A549 (cell line): ENCODE results near the gene L3MBTL4. TPM values are rescaled to one million over a fixed set of nuclear protein-coding genes. Genes with fewer than 3 reads are reported as not detected.

Source experiments
- ATAC-seq, 2 experiments: fragments of 200-7000 bp in 1 of 2; fragments of >200 bp in 1 of 2; cut with Nextera tagmentation in 1 of 2; cut with Tn5 transposase in 1 of 2; 3 replicates each; pipeline versions ENCODE4 v1.8.0 to v1.9.1; 2018 to 2020; ENCODE audit warnings: mild to moderate bottlenecking in 1 of 2, moderate library complexity in 1 of 2
- CTCF ChIA-PET: fragments of 300-600 bp; sonication (Branson Sonifier 250); formaldehyde crosslinking; extraction: SDS; loops from one replicate; lab custom pipeline; 2021; ENCODE audit warnings: antibody characterized with exemption, inconsistent platforms; lab: Yijun Ruan, JAX
- POLR2A ChIA-PET: fragments of 350-600 bp; formaldehyde crosslinking; extraction: SDS; loops from one replicate; lab custom pipeline; 2021; ENCODE audit warnings: antibody characterized with exemption, inconsistent platforms; lab: Yijun Ruan, JAX
- DNase-seq, 2 experiments: peaks; one replicate each; pipeline versions ENCODE4 v3.0.0 to v3.0.0-alpha.2; 2011 to 2016; ENCODE audit warnings: low read depth in 1 of 2, low spot score in 1 of 2
- FAIRE-seq: peaks from 2 replicates; lab custom pipeline; 2011; peaks lifted over from hg19 to GRCh38; lab: Jason Lieb, UNC
- H3K27ac ChIP-seq, 2 experiments: fragments of >200 bp; sonication (Bioruptor Twin); formaldehyde crosslinking; 3 replicates each; pipeline ENCODE4 v1.5.1; 2016 to 2017
- H3K4me1 ChIP-seq: fragments of >200 bp; sonication (Bioruptor Twin); formaldehyde crosslinking; 3 replicates; pipeline ENCODE4 v1.6.1; 2016
- H3K4me2 ChIP-seq: fragments of >200 bp; sonication (Bioruptor Twin); formaldehyde crosslinking; 3 replicates; pipeline ENCODE4 v1.6.1; 2016
- H3K4me3 ChIP-seq: fragments of >200 bp; sonication (Bioruptor Twin); formaldehyde crosslinking; 3 replicates; pipeline ENCODE4 v1.5.1; 2016
- H3K9me3 ChIP-seq: fragments of >200 bp; sonication (Bioruptor Twin); formaldehyde crosslinking; 3 replicates; pipeline ENCODE4 v1.6.1; 2016
- BHLHE40 ChIP-seq: IDR thresholded peaks from 2 replicates; pipeline ENCODE4 v1.6.1; 2012; ENCODE audit warnings: low read depth, low read length, inconsistent platforms
- CBX8 ChIP-seq: fragments of 200-600 bp; sonication (generic); IDR thresholded peaks from 2 replicates; pipeline ENCODE4 v1.6.1; 2016
- CHD2 ChIP-seq: fragments of 150-350 bp; IDR thresholded peaks from 2 replicates; pipeline ENCODE4 v1.6.1; 2014; ENCODE audit warnings: low read length; ENCODE audit not compliant: partially characterized antibody
- CHD4 ChIP-seq: fragments of 200-600 bp; sonication (generic); IDR thresholded peaks from 2 replicates; pipeline ENCODE4 v1.6.1; 2016; ENCODE audit warnings: antibody characterized with exemption, mild to moderate bottlenecking, borderline replicate concordance
- FOSL2 ChIP-seq, 2 experiments: fragments of 450-650 bp in 1 of 2; fragments of >200 bp in 1 of 2; sonication (Bioruptor Twin) in 1 of 2; formaldehyde crosslinking; IDR thresholded peaks; 2 replicates each; pipeline versions ENCODE4 v1.5.0 to v1.6.1; 2016 to 2020; ENCODE audit warnings: mild to moderate bottlenecking in 1 of 2, moderate library complexity in 1 of 2
- GATA3 ChIP-seq: IDR thresholded peaks from 2 replicates; pipeline ENCODE4 v1.6.1; 2012; ENCODE audit warnings: borderline replicate concordance
- HDAC2 ChIP-seq: fragments of 200-600 bp; sonication (generic); IDR thresholded peaks from 2 replicates; pipeline ENCODE4 v1.6.1; 2016
- HEYL ChIP-seq: fragments of 250-450 bp; sonication (Bioruptor Pico); IDR thresholded peaks from 2 replicates; pipeline ENCODE4 v1.8.0; 2021; ENCODE audit warnings: mild to moderate bottlenecking, moderate library complexity
- HOXA7 ChIP-seq: fragments of 250-450 bp; sonication (Bioruptor Pico); IDR thresholded peaks from 2 replicates; pipeline ENCODE4 v1.5.0; 2020; ENCODE audit warnings: mild to moderate bottlenecking, moderate library complexity
- HOXB13 ChIP-seq: fragments of 250-450 bp; sonication (Bioruptor Pico); IDR thresholded peaks from 2 replicates; pipeline ENCODE4 v1.5.0; 2020; ENCODE audit warnings: low read depth, mild to moderate bottlenecking, moderate library complexity
- JUN ChIP-seq, 2 experiments: fragments of >200 bp; sonication (Bioruptor Twin); formaldehyde crosslinking; IDR thresholded peaks; 2 replicates in 1 of 2; 3 replicates in 1 of 2; pipeline ENCODE4 v1.6.1; 2016 to 2017
- JUNB ChIP-seq: fragments of >200 bp; sonication (Bioruptor Twin); formaldehyde crosslinking; IDR thresholded peaks from 2 replicates; pipeline ENCODE4 v1.6.1; 2016
- KDM5A ChIP-seq: fragments of 200-600 bp; sonication (generic); IDR thresholded peaks from 2 replicates; pipeline ENCODE4 v1.6.1; 2016; ENCODE audit warnings: antibody characterized with exemption, mild to moderate bottlenecking
- MAZ ChIP-seq: fragments of 150-350 bp; IDR thresholded peaks from 2 replicates; pipeline ENCODE4 v1.6.1; 2014; ENCODE audit warnings: antibody characterized with exemption, low read depth, low read length, borderline replicate concordance
- NFE2L2 ChIP-seq: fragments of 150-350 bp; conservative IDR thresholded peaks from 2 replicates; pipeline ENCODE4 v1.6.1; 2014; ENCODE audit warnings: low read length
- NPAS2 ChIP-seq: fragments of 250-450 bp; sonication (Bioruptor Pico); IDR thresholded peaks from 2 replicates; pipeline ENCODE4 v1.8.0; 2022; ENCODE audit warnings: mild to moderate bottlenecking, moderate library complexity, borderline replicate concordance
- NR3C1 ChIP-seq: fragments of >200 bp; sonication (Bioruptor Twin); formaldehyde crosslinking; IDR thresholded peaks from 3 replicates; pipeline ENCODE4 v1.6.1; 2017
- PHF8 ChIP-seq: fragments of 200-600 bp; sonication (generic); IDR thresholded peaks from 2 replicates; pipeline ENCODE4 v1.6.1; 2016; ENCODE audit warnings: low read depth, mild to moderate bottlenecking, antibody characterized with exemption, moderate library complexity, borderline replicate concordance
- RAD21 ChIP-seq, 2 experiments: fragments of >200 bp in 1 of 2; sonication (Bioruptor Twin) in 1 of 2; formaldehyde crosslinking in 1 of 2; IDR thresholded peaks in 1 of 2; conservative IDR thresholded peaks in 1 of 2; 2 replicates in 1 of 2; 3 replicates in 1 of 2; pipeline ENCODE4 v1.6.1; 2012 to 2018; ENCODE audit warnings: inconsistent platforms in 1 of 2
- RCOR1 ChIP-seq: fragments of 150-350 bp; IDR thresholded peaks from 2 replicates; pipeline ENCODE4 v1.6.1; 2014; ENCODE audit warnings: antibody characterized with exemption, low read length, low read depth
- RFX5 ChIP-seq: fragments of 450-650 bp; IDR thresholded peaks from 2 replicates; pipeline ENCODE4 v1.7.1; 2014; ENCODE audit warnings: antibody characterized with exemption, mild to moderate bottlenecking, moderate library complexity
- RNF2 ChIP-seq: fragments of 200-600 bp; sonication (generic); IDR thresholded peaks from 2 replicates; pipeline ENCODE4 v1.6.1; 2016; ENCODE audit warnings: low read depth, mild to moderate bottlenecking, antibody characterized with exemption, moderate library complexity, borderline replicate concordance
- SREBF2 ChIP-seq: fragments of 450-650 bp; IDR thresholded peaks from 2 replicates; pipeline ENCODE4 v1.6.1; 2014; ENCODE audit warnings: mild to moderate bottlenecking, moderate library complexity
- TP53 ChIP-seq: fragments of 250-450 bp; sonication (Bioruptor Pico); IDR thresholded peaks from 2 replicates; pipeline ENCODE4 v1.5.0; 2021; ENCODE audit warnings: mild to moderate bottlenecking, moderate library complexity
- ZFP36 ChIP-seq: fragments of 450-650 bp; IDR thresholded peaks from 2 replicates; pipeline ENCODE4 v1.6.1; 2014; ENCODE audit warnings: borderline replicate concordance; ENCODE audit not compliant: partially characterized antibody
- WGBS: methylation state at CpG from one replicate; pipeline ENCODE4 v1.1.6; 2017; ENCODE audit errors: missing lambda C conversion rate; 5-methylcytosine and 5-hydroxymethylcytosine counted together
- polyA plus RNA-seq, 4 experiments: library from polyadenylated mRNA; depleted of rRNA in 3 of 4; stranded (reverse); fragments of >200 nt; fragmentation: RNase III in 1 of 4; extraction: RNeasy Plus Mini Kit Qiagen cat#74134 plus additional on column Dnase treatment in 1 of 4; gene quantifications; 2 replicates in 3 of 4; 3 replicates in 1 of 4; pipeline ENCODE4 v1.2.3, GENCODE V29; 2011 to 2017
- TF ChIP-seq, protein P1 (sequence below): fragments of 200-600 bp; sonication (generic); IDR thresholded peaks from 2 replicates; pipeline ENCODE4 v1.6.1; 2016; ENCODE audit warnings: antibody characterized with exemption, mild to moderate bottlenecking, moderate library complexity
- TF ChIP-seq, protein P2 (sequence below): fragments of 250-450 bp; sonication (Bioruptor Pico); IDR thresholded peaks from 2 replicates; pipeline ENCODE4 v1.5.0; 2021; ENCODE audit warnings: mild to moderate bottlenecking, moderate library complexity, borderline replicate concordance
- TF ChIP-seq, protein P3 (sequence below): fragments of 150-350 bp; IDR thresholded peaks from 2 replicates; pipeline ENCODE4 v1.6.1; 2014; ENCODE audit warnings: low read depth, mild to moderate bottlenecking, low read length
- TF ChIP-seq, protein P4 (sequence below): fragments of >200 bp; sonication (Bioruptor Twin); formaldehyde crosslinking; IDR thresholded peaks from 2 replicates; pipeline ENCODE4 v1.6.1; 2016

Gene L3MBTL4
- polyA plus RNA-seq, 2 of the 4 experiments (the other 2 are of a cell fraction), result 0.03 to 0.06 TPM

DNA sequence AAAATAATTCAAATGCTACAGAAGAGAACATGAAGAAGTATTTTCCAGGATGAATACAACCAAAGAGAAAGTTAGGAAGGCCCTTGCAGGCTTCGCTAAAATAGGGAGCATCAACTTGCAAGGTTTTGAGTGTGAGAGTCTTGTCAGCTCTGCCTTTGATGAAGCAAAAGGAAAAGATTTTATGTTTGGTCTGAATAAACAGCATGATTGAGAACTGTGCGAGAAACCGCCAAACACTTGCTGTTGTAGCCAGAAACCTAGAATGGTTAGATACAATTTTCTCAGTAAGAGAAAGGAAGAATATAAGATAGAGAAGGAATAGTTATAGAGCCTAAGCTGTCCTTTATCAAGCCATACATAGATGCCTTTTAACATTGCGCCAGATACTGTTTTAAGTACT is 163.6 kb downstream of the L3MBTL4 start:
- Histone ChIP-seq H3K4me3 (no peak overlapping the region), H3K27ac (no peak overlapping the region), H3K4me2 (no peak overlapping the region), H3K9me3 (no peaks in the 10 kb centered on the region), H3K4me1 (no peaks in the 10 kb centered on the region)
- ChIA-PET POLR2A (no interaction called here), CTCF (no interaction called here)
- WGBS, result 69% methylated on average over 4 of the region's 4 CpGs
- TF ChIP-seq NR3C1 (no peak), CHD2 (no peak), CHD4 (no peak)
- FAIRE-seq (no peak), ATAC-seq (no peak), DNase-seq (no peak)

DNA sequence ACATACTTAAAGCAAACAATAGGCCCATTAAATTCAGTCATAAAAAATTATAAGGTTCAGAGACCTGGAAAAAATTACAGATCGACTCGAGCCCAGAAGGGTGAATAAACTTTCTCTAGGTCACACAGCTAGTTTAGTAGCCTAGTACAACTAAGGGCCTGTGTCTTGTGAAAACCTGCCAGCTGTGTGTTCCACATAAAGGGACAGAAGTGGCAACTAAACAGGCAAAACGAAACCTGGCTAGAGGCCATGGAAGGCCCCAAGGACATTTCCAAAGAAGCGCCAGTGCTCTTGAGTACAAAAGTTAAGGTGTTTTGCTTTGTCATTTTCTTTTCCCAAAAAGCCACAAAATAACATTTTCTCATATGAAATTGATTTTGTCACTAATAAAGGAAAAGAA is 164.9 kb downstream of the L3MBTL4 start:
- Histone ChIP-seq H3K4me2 (no peak overlapping the region), H3K4me3 (no peak overlapping the region), H3K9me3 (no peaks in the 10 kb centered on the region)
- TF ChIP-seq HEYL (no peak), JUNB (no peak), KDM5A (no peak), NFE2L2 (no peak), CHD2 (no peak), SREBF2 (no peak), BHLHE40 (no peak), HDAC2 (no peak), CHD4 (no peak), FOSL2 (IDR thresholded peaks at IDR 0.05) (no peak), FOSL2 (CRISPR knock-in tag; IDR thresholded peaks at IDR 0.05) (no peak), HOXA7 (CRISPR knock-in tag) (no peak), RFX5 (no peak), HOXB13 (no peak)
- TF ChIP-seq, protein P1, sequence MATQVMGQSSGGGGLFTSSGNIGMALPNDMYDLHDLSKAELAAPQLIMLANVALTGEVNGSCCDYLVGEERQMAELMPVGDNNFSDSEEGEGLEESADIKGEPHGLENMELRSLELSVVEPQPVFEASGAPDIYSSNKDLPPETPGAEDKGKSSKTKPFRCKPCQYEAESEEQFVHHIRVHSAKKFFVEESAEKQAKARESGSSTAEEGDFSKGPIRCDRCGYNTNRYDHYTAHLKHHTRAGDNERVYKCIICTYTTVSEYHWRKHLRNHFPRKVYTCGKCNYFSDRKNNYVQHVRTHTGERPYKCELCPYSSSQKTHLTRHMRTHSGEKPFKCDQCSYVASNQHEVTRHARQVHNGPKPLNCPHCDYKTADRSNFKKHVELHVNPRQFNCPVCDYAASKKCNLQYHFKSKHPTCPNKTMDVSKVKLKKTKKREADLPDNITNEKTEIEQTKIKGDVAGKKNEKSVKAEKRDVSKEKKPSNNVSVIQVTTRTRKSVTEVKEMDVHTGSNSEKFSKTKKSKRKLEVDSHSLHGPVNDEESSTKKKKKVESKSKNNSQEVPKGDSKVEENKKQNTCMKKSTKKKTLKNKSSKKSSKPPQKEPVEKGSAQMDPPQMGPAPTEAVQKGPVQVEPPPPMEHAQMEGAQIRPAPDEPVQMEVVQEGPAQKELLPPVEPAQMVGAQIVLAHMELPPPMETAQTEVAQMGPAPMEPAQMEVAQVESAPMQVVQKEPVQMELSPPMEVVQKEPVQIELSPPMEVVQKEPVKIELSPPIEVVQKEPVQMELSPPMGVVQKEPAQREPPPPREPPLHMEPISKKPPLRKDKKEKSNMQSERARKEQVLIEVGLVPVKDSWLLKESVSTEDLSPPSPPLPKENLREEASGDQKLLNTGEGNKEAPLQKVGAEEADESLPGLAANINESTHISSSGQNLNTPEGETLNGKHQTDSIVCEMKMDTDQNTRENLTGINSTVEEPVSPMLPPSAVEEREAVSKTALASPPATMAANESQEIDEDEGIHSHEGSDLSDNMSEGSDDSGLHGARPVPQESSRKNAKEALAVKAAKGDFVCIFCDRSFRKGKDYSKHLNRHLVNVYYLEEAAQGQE, result no peak
- TF ChIP-seq, protein P2, sequence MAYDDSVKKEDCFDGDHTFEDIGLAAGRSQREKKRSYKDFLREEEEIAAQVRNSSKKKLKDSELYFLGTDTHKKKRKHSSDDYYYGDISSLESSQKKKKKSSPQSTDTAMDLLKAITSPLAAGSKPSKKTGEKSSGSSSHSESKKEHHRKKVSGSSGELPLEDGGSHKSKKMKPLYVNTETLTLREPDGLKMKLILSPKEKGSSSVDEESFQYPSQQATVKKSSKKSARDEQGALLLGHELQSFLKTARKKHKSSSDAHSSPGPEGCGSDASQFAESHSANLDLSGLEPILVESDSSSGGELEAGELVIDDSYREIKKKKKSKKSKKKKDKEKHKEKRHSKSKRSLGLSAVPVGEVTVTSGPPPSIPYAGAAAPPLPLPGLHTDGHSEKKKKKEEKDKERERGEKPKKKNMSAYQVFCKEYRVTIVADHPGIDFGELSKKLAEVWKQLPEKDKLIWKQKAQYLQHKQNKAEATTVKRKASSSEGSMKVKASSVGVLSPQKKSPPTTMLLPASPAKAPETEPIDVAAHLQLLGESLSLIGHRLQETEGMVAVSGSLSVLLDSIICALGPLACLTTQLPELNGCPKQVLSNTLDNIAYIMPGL (CRISPR knock-in tag), result no peak
- TF ChIP-seq, all 56 proteins: peak for 0
- DNase-seq (no peak), FAIRE-seq (no peak), ATAC-seq (no peak)
- H3K4me1 ChIP-seq, result no peaks in the 10 kb centered on the region
- ChIA-PET POLR2A (no interaction called here), CTCF (no interaction called here)
- WGBS, result 6% methylated on average over 4 of the region's 4 CpGs
- no peak overlapping the region for H3K27ac ChIP-seq

DNA sequence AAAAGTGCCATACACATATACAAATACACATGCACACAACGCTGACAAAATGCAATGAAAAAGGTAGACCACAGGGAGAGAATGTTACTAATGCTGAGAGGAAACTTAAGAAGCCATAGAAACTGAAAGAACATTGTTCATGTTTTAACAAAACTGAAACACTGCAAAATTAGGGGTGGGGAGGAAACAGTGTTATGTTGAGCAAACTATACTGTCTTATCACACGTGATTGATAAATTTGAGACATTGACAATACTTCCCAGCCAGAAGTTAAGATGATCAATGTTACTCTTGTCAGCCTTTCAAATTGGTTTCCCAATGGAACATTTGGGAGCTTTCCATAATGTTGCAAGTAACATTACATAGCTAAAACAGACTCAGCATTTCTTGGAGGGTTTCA is 165.5 kb downstream of the L3MBTL4 start:
- WGBS, result 3% methylated on average over 2 of the region's 2 CpGs
- FAIRE-seq, result no peak
- Histone ChIP-seq H3K4me3 (no peak overlapping the region), H3K4me1 (no peaks in the 10 kb centered on the region), H3K9me3 (no peaks in the 10 kb centered on the region), H3K27ac (no peak overlapping the region), H3K4me2 (no peak overlapping the region)
- ChIA-PET POLR2A (no interaction called here), CTCF (no interaction called here)
- TF ChIP-seq PHF8 (no peak), GATA3 (no peak), MAZ (no peak), RCOR1 (no peak), TP53 (CRISPR knock-in tag) (no peak), JUN (IDR thresholded peaks at IDR 0.05) (no peak), RNF2 (no peak), ZFP36 (no peak), NPAS2 (CRISPR knock-in tag) (no peak), BHLHE40 (no peak), RAD21 (conservative IDR thresholded peaks at IDR 0.05 in 1 of 2, IDR thresholded peaks at IDR 0.05 in 1 of 2) (no peak), NFE2L2 (no peak), SREBF2 (no peak), CBX8 (no peak)
- TF ChIP-seq, protein P3, sequence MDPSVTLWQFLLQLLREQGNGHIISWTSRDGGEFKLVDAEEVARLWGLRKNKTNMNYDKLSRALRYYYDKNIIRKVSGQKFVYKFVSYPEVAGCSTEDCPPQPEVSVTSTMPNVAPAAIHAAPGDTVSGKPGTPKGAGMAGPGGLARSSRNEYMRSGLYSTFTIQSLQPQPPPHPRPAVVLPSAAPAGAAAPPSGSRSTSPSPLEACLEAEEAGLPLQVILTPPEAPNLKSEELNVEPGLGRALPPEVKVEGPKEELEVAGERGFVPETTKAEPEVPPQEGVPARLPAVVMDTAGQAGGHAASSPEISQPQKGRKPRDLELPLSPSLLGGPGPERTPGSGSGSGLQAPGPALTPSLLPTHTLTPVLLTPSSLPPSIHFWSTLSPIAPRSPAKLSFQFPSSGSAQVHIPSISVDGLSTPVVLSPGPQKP, result no peak
- TF ChIP-seq, protein P4, sequence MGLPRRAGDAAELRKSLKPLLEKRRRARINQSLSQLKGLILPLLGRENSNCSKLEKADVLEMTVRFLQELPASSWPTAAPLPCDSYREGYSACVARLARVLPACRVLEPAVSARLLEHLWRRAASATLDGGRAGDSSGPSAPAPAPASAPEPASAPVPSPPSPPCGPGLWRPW, result no peak
- no peak for DNase-seq
- no peak for ATAC-seq
